H1 (cell line): ENCODE measurements around the gene TMEM106C. TPM values are rescaled to one million over a fixed set of nuclear protein-coding genes. Genes with fewer than 3 reads are reported as not detected.

Source experiments
- BRCA1 ChIP-seq: IDR thresholded peaks from 2 replicates; pipeline ENCODE4 v1.6.1; 2012; ENCODE audit warnings: low read depth, low read length, improper control_type of control experiment
- JUN ChIP-seq: IDR thresholded peaks from 2 replicates; pipeline ENCODE4 v1.6.1; 2011; ENCODE audit warnings: low read depth, mild to moderate bottlenecking, improper control_type of control experiment, low read length
- KDM1A ChIP-seq: fragments of 200-600, 300-600 bp; sonication (generic); IDR thresholded peaks from 2 replicates; pipeline ENCODE4 v1.7.1; 2016; ENCODE audit warnings: mild to moderate bottlenecking, low read length, borderline replicate concordance
- SIX5 ChIP-seq: IDR thresholded peaks from 2 replicates; pipeline ENCODE4 v1.6.1; 2011; ENCODE audit warnings: mild to moderate bottlenecking, low read depth, low read length
- TAF1 ChIP-seq: IDR thresholded peaks from 2 replicates; pipeline ENCODE4 v1.6.1; 2011; ENCODE audit warnings: mild to moderate bottlenecking, low read depth, low read length
- TEAD4 ChIP-seq: IDR thresholded peaks from 2 replicates; pipeline ENCODE4 v1.6.1; 2012; ENCODE audit warnings: low read depth, low read length, inconsistent platforms, mixed read lengths
- polyA plus RNA-seq, 7 experiments: library from polyadenylated mRNA; depleted of rRNA in 3 of 7; stranded (reverse) in 5 of 7; unstranded in 2 of 7; fragments of >200 nt in 5 of 7; fragments of 200-250 nt in 2 of 7; gene quantifications; 1 replicate in 5 of 7; 2 replicates in 1 of 7; 4 replicates in 1 of 7; pipeline versions ENCODE4 v1.2.1 to v1.2.3, GENCODE V29; 2011 to 2013; ENCODE audit warnings: missing spikeins in 2 of 7, mixed read lengths in 2 of 7
- total RNA-seq: library from RNA; stranded (reverse); fragmentation: NEBNext Ultra II Directional; extraction: Animal tissue kit (Norgen Biotek cat#: 25700); gene quantifications from 2 replicates; pipeline ENCODE4 v1.2.1, GENCODE V29; 2021

The TMEM106C gene
- total and polyA plus RNA-seq, 2 of the 8 experiments (the other 6 are each of a cell fraction or from before 2014, with no cell fraction given), result 36.6 to 45.3 TPM

GRCh38 chr12:48009471-48009870, 46.1 kb downstream of the TMEM106C start (continued):
- TF ChIP-seq KDM1A (no peak), TAF1 (no peak), JUN (no peak), BRCA1 (no peak), TEAD4 (no peak), SIX5 (no peak)
